GM19452 (cell line): Measurements from ENCODE around the gene DUSP7.

Experiments used
- ATAC-seq: cut with Tn5 transposase; IDR thresholded peaks from one replicate; pipeline ENCODE4 v1.9.1; 2021; ENCODE audit not compliant: unreplicated experiment

Gene DUSP7

DNA sequence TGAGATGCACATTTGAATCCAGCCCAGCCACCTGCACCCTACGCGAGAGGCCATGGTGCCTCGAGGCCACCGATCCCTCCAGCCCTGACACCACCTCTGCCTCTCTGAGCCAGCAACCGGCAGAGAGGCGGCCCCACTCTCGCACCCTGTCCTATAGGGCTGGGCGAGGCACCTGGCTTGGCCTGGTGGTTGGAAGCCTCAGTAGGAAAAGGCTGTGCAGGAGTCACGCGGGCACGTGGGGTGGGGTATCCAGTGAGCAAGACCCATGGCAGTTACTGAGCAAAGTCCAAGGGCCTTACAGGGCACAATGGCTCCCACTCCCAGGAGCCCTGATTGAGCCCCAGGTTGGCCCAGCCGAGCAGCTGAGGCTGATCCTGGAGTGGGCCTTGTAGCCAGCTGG is 12.4 kb upstream of the DUSP7 start:
- no peak for ATAC-seq

DNA sequence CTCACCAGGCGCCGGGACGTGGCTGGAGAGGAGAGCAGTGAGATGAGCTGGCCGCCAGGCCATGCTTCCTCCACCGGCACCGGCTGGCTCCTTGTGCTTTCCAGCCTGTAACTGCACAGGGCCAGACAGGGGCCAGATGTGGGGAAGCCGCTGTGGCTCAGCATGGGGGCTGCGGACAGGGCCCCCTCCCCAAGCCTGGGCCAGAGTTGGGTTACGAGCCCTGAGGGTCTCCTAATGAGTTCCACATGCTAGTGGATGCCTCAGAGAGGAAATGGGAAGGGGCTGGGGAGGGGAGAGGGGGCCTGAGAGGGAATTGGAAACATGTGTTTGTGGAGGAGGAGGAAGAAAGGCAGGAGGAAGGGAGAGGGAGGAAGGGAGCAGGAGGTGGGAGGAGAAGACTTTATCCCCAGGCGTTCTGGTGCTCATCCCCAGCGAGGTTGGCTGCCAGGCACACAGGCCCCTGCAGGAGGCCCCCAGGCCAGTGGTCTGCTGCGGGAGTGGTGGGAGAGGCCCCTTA is 11.7 kb upstream of the DUSP7 start:
- no peak for ATAC-seq

DNA sequence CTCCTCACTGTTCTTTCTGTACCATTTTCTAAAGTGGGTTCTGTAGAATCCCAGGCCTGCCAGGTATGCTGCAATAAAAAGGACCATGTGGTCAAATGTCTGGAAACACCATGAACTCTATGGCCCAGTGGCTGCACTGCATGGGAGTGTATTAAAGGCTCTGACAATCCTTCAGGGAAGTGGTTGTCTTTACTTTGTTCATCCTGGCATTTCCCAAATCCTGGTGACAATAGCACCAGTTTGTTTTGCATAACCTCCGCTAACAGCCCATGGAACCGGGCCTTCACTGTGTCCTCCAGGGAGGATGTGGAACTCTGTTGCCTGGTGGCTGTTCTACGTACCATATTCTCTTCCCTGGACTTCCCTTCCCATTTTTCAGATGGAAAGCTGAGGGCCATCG is 11.2 kb upstream of the DUSP7 start:
- no peak for ATAC-seq

DNA sequence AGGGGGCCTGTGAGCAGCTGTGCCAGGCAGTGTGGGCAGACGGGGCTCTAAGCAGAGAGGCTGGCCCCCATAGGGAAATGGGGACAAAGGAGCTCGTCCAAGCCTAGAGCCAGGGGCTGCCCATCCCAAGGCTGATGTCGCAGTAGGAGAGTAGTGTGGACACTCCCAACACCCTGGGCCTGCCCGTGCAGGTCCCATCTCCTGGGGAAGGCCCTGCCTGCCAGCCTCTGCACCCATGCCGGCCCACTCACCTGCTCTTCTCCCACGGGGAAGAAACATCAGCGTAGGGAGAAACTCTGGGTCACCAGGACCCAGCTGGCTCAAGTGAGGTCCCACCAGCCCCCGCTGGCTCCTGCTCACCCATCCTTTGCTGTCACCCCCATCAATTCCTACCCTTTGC is 10.7 kb upstream of the DUSP7 start:
- ATAC-seq = no peak

DNA sequence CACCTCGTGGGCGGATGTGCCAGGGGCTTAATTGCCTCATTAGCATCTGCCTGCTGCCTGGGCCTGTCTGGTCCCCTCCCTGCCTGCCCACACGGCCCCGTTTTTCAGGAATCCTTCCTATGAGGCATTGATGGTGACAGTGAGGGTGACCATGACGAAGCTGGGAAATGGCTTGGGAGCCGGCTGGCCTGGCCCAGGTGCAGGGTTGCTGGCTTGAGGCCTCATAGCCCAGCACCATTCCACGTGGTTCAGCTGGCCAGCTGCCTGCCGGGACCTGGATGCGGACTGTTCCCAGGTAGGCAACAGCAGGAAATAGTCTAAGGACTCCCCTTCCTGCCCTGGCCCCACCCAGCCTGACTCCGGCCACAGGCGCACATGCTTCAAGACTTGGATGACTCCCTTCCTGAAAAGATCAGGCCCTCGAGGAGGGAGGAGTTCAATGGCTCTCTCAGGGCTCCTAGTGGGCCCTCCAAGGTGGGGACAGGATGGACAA is 8.9 kb upstream of the DUSP7 start:
- no peak for ATAC-seq

DNA sequence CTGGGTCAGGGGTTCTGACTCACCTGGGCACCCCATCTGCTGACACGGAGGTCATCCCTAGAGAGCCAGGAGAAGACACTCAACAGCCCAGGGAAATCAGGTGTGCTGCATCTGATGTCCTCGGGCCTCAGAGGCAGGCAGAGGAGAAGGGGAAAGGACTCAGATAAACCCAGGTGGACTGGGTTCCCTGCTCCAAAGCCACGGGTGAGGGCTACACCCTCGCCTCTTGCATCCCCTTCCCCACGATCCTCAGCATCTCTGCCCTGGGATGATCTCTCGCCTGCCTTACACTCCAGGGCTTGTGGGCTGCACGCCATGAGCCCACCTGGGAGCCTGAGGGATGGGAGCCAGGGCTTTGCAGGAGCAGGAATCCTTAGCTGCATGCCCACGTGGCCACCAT is 8.2 kb upstream of the DUSP7 start:
- ATAC-seq = no peak

DNA sequence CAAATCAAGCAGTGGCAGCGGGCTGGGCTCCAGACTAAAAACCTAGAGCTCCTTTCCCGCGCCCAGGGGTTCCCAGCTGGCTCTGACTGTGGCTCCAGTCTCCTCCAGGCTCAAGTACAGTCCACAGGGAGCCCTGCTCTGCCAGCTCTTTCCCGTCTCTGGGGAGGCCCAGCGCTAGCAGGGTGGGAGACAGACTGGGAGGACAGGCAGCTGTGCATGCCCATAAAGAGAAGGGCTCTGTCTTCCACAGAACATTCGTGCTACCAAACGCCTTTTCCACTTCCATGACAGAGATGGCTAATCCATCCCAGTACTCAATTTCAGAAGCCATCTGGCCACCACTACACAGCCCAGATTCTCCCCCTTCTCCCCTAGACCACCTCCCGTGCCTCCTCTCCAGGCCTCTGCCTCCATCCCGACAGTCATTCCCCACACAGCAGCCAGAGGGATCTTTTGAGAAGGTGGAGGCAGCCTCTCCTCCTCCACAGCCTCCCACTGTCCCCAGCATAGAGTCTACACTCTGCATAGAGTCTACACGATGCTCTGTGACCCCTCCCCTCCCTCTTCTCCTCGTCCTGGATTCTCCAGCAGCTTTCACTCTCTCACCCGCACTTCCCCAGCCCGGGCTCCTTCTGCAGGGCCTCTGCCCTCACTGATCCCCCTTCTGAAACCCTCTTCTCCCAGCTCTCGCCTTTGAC is 6.8 kb upstream of the DUSP7 start:
- no peak for ATAC-seq

DNA sequence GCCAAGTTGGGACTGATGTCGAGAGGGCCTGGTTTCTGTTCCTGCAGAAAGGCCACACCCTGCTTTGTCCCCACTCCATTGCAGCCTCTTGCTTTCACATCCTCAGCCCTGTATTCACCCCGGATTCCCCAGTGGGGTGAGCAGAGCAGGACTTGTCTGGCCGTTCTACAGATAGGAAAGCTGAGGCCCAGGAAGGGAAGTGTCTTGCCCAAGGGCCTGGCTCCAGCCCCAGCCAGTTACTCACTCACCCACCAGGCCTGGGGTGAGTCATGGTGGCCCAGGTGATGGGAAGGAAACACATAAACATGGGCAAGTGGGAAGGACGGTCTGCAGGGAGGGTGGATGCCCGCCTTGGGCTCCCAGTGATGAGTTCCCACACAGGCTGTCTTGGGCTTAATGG is 6.1 kb upstream of the DUSP7 start:
- no peak for ATAC-seq

DNA sequence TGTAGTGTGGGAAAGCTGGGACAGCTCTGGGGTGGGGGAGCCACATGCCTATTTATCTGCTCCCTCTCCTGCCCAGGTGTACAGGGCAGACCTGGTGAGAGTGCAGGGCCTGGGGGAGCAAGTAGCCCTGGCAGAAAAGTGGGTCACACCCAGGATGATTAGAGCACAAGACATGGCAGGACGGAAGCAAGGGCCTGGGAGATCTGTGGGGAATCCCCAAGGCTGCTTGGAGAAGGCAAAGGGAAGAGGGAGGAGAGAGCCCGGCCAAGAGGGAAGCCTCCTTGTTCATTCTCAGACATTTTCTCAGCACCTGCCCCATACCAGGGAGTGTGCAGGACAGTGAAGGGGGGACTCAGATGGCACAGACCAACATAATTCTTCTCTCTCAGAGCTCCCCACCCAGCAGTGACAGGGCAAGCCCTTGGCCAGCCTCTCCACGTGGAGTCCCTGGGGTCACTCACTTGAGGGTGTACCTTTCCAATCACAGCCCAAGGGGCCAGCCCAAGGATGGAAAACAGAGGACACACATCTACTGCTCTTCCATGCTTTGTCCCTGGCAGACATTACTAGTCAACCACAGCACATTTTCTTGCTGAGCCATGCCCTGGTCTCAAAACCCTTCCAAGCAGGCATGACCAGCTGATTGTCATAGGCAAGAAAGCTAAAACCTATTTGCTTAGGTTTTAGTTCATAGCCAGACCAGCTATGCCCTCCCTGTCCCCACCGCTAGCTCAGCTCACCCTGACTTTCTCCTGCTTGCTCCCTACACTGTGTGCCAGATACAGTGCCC is 4.9 kb upstream of the DUSP7 start:
- no peak for ATAC-seq

DNA sequence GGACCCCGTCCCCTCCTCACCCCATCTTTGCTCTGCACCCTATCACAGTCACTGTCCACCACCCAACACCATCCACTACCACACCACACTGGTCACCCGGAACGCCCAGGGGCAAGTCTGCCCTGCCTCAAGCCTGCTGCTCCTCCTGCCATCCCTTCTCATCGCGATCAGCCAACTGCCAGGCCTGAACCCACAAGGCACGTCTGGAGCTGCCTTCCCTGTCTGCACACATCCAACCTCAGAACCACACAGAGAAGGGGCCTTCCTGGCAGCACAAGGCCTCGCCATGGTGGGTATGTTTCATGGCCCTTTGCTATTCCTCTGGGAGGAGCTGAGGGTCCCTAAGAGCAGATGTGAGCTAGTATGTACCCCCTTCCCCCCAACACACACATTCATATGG is 3.4 kb upstream of the DUSP7 start:
- ATAC-seq = no peak

DNA sequence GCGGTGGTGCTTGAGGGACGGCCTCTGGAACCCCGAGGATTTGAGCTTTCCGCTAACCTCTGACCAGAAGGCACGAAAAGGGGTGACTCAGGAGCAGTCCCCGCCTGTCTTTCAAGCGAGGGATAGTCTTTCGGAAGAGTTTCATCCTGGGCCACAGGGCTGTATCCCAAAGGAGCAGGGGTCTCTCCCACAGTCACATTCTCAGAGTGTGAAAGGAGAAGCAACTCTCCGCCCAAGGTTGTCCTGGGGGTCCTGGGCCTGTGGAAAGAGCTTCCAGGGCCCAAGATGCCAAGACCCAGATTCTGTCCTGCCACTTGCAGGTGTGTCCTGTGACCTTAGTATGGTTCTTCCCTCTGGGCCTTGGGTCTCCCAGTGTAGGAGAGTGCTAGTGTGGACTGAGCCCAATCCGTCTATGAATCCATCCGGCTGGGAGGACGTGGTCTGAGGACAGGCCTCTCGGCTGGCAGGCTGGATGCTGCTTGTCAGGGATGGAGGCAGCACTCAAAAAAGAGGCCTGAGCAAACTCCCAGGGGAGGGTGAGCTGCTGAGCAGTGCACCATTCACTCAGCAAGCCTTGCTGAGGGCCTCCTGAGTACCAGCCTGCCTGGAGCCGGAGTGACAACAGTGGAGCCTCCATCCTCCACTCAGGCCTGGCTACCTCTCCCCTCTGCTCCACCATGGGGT is 1.6 kb upstream of the DUSP7 start:
- ATAC-seq = no peak

DNA sequence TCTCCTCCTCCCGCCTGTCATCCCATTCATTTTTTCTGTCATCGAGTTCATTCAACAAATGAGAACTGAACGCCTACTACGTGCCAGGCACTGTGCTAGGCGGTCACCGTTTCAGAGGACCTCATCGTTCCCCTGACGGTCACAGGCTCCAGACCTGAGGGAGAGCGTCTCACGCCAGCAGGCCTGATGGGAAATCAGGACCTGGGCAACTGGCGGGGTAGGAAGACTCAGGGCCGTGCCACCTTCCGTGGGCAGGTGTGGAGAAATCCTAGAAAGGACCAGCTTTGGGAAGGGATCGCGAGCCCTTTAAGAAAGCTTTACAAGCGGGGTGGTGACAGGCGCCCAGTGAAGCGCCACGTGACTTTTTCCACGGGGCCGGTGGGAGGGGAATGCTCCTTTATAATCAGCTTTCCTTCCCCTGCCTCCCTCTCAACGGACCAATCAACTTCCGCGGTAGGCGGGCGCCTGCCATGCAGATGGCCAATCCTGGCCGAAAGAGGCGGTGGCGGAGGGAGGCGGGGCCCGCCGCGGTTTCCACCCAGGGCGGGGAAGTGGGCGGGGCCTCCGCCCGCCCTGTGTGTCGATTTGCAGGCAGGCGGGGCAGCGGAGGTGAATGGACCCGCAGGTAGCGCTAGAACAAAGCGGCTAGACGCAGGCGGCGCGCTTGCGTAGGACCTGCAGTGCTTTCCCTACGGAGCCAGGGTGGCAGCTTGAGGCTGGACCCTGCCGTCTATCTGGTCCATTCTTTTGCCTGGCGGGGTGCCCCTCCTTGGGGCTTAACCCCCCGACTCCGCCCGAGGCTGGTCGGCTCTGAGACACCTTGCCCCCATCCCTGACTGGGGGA is 819 bp upstream of the DUSP7 start:
- ATAC-seq = peak; percentile 79

DNA sequence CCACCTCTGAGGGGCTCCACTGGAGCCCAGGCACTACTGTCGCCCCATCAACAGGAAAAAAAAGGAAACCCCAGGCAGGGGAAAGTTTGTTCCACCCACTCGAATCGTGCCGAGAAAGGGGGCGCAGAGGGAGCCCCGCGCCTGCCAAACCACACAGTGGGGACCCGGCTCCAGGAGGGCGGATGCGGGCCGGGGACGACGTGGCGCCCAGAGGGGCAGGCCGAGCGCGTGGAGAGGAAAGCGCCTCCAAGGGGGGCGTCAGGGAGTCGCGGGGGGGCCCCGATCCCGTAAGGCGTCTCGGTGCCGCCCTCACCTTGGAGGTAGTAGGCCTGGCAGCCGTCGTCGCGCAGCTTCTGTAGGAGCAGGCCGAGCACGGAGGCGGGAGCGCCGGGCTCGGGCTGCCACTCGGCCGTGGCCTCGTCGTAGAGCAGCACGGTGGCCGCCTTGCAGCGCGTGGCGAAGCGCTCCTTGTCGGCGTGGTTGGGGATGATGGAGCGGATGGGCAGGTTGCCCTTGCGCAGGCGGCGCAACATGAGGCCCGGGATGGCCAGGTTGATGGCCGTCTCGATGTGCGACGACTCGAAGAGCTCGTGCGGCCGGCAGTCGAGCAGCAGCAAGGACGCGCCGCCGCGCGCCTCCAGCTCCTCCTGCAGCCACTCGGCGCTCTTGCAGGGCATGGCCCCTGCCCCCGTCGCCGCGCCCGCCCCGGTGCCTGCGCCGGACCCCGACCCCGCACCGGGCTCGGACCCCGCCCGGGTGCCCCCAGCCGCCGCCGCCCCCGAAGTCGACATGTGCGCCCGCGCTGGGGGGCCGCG is 627 bp downstream of the DUSP7 start:
- ATAC-seq = no peak

DNA sequence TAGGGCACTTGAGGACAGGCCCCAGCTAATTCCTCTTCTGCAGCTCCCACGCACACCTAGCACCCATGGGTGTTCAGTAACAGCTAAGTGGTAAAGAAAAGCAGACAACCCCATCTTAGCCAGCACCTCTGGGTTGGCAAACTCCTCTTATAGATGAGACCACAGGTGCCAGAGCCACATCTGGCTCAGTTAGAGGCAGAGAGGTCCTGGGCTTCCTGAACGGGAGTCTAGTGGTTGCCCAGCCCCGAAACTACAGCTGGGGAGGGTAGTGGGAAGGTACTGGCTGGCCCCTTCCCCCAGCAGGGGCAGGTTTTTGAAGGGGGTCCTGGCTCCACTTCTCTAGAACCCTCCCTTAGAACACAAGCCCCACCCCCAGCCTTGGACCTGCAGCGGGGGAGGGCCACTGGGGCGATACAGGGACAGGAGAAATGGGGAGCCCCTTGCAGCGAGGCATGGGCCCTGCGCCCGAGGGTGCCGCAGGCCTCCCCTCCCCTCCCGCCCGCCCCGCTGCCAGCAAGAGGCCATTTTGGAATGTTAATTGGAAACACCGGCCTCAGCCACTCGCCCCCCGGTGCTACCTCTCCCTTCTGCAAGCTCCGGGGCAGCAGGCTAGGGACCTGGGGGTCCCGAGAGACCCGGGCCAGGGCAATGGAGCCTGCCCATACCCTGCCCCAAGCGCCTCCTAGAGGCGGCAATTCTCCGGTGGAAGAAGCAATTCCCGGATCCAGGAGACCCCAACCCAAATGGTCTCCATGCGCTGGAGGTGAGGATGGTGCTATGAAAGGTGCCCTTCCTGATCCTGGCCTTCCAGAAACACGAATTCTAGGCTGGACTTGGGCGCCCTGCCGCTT is 1.5 kb downstream of the DUSP7 start:
- ATAC-seq = no peak

DNA sequence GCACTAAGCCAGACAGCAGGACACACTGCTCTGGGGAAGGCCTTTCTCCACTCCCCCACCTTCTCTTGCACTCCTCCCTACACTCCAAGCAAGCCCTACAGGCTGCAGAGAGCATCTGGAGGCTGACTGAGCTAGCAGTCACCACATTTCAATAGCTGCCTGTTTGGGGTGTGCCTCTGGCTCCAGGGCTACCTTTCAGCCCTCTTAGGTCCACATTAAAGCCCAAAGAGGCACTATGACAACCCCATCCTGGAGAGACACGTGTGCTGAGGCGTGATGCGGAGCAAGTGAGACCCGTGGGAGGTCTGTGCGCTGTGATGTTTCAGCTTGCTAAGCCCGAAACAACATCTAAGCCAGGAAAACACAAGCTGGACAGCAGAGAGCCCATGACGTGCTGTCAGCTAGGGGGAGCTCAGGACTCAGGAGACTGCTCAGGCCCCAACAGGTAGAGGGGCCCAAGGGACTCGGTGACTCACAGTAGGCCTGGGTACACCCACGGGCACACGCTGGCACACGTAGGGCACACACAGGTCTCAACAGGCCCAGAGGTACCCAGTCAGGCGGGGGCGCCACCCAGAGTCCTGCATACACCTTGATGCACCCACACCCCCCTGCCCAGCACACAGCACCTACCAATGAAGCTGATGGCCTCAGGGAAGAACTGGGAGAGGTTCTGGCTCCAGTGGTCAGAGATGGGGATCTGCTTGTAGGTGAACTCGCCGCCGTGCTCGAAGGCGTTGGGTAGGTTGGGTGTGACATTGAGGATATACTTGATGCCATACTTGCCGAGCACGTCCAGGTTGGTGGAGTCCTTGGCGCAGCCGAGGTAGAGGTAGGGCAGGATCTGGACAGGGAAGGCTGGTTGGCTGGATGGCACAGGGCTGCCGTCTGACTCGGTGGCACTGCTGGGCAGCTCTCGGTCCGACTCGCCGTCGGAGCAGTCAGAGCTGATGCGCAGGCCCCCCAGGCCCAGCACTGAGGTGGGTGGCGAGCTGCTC is 2.8 kb downstream of the DUSP7 start:
- no peak for ATAC-seq

DNA sequence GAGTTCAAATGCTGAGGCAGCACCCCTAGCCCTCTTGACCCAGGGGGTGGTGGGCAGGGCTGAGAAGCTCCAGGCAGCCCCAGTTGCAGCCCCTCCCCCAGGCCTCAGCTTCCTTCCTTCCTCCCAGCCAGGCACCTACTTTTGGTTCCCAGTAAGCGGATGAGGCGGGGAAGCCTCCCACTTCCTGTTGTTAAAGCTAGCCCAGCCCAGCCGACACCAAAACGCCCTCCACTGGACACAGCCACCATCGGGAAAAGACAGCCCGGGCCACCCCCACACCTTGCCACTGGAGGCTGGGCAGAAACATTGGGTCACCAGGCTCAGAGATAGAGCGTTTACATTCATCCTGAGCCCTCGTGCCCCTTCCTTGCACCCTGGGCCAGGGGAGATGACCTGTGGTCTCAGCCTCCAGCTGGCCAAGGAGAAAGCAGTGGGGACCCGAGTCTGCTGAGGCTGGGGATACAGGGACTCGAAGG is 3.5 kb downstream of the DUSP7 start:
- no peak for ATAC-seq

DNA sequence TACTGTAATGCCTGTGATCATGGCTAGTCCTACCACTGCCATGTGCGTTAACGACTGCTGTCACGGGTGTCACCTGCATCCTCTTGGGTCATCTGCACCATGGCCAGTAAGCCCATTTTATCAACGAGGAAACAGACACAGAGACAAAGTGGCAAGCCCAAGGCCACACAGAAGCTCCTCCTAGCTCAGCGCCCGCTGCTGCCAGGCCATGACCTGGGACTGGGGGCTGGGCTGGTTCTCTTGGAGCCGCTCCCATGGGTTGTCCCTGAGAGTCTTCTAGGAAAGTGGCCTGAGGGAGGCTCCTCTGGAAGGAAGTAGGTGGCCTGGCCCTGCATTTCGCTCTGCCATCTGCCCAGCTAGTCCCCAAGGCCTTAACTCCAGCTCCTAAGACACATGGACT is 4.9 kb downstream of the DUSP7 start:
- ATAC-seq = no peak

DNA sequence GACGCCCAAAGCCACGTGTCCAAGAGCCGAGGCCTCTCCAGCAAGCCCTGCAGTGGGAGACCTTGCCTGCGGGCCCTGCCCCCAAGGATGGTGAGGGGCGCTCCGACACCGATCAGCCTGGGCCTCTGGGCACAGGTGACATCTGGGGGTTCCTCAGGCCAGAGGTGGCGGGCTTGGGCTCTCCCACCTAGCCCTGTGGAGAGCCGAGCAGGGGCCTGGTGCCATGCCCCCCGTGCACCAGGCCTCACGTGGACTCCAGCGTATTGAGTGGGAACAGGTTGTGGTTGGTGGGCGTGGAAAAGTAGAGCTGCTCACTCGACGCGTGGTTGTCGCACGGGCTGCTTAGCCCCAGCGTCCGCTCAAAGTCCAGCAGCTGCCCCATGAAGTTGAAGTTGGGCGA is 5.8 kb downstream of the DUSP7 start:
- no peak for ATAC-seq
